CD4-positive, CD25-positive, alpha-beta regulatory T cell (primary cell): ENCODE data around the gene PSEN1. TPM values are rescaled to one million over a fixed set of nuclear protein-coding genes. Genes with fewer than 3 reads are reported as not detected.

ENCODE experiments used
- ATAC-seq, 2 donors: fragments of 150-1000 bp; cut with Tn5 transposase; one replicate each; pipeline ENCODE4 v1.10.0; 2021; ENCODE audit warnings: low read depth in 2 of 2, moderate number of reproducible peaks in 2 of 2, moderate library complexity in 1 of 2
- DNase-seq, 3 donors: peaks; one replicate each; pipeline versions ENCODE4 v3.0.0 to v3.0.0-alpha.2; 2012 to 2022; ENCODE audit warnings: mixed read lengths in 1 of 3
- H3K27ac ChIP-seq: one replicate; pipeline ENCODE4 v1.7.0; 2013; ENCODE audit warnings: mild to moderate bottlenecking, low read length; ENCODE audit not compliant: insufficient read depth, poor library complexity, severe bottlenecking
- H3K27me3 ChIP-seq: one replicate; pipeline ENCODE4 v1.7.0; 2013; ENCODE audit warnings: low read length; ENCODE audit not compliant: control insufficient read depth, insufficient read depth
- H3K36me3 ChIP-seq: one replicate; pipeline ENCODE4 v1.7.0; 2013; ENCODE audit warnings: mild to moderate bottlenecking, low read length, moderate library complexity; ENCODE audit not compliant: control insufficient read depth, insufficient read depth
- H3K4me1 ChIP-seq: 2 replicates; pipeline ENCODE4 v1.7.0; 2013; ENCODE audit warnings: mild to moderate bottlenecking, low read length; ENCODE audit not compliant: insufficient read depth, control insufficient read depth, poor library complexity, severe bottlenecking
- H3K4me3 ChIP-seq: one replicate; pipeline ENCODE4 v1.7.0; 2013; ENCODE audit warnings: low read depth, mild to moderate bottlenecking, low read length, moderate library complexity
- H3K9me3 ChIP-seq, 2 experiments: 1 replicate in 1 of 2; 2 replicates in 1 of 2; pipeline ENCODE4 v1.7.0; 2013; ENCODE audit warnings: low read length in 2 of 2, mild to moderate bottlenecking in 1 of 2, moderate library complexity in 1 of 2; ENCODE audit not compliant: control insufficient read depth in 2 of 2
- H3K27ac Mint-ChIP-seq, 3 donors: one replicate each; pipeline ENCODE4 v1.8.0; 2020 to 2022; ENCODE audit warnings: mild to moderate bottlenecking in 3 of 3, mixed read lengths in 3 of 3, moderate library complexity in 2 of 3
- H3K27me3 Mint-ChIP-seq: one replicate; pipeline ENCODE4 v1.8.0; 2022; ENCODE audit warnings: mild to moderate bottlenecking, mixed read lengths
- H3K36me3 Mint-ChIP-seq: one replicate; pipeline ENCODE4 v1.8.0; 2020; ENCODE audit warnings: mixed read lengths
- H3K4me1 Mint-ChIP-seq, 4 donors: one replicate each; pipeline ENCODE4 v1.8.0; 2020 to 2022; ENCODE audit warnings: mixed read lengths in 4 of 4, mild to moderate bottlenecking in 1 of 4
- H3K4me3 Mint-ChIP-seq, 4 donors: one replicate each; pipeline ENCODE4 v1.8.0; 2020 to 2022; ENCODE audit warnings: mild to moderate bottlenecking in 4 of 4, mixed read lengths in 4 of 4, moderate library complexity in 3 of 4
- H3K9me3 Mint-ChIP-seq, 7 donors: one replicate each; pipeline ENCODE4 v1.8.0; 2020 to 2022; ENCODE audit warnings: mixed read lengths in 7 of 7, mild to moderate bottlenecking in 3 of 7, moderate library complexity in 2 of 7
- polyA plus RNA-seq, 4 donors: library from polyadenylated mRNA; unstranded; fragments of 300-500 nt; fragmentation: Illumina TruSeq; gene quantifications; one replicate each; pipeline ENCODE4 v1.2.3, GENCODE V29; 2021
- total RNA-seq: library from RNA; stranded (reverse); gene quantifications from one replicate; pipeline ENCODE4 v1.2.3, GENCODE V29; 2022

PSEN1 gene
- total and polyA plus RNA-seq, 5 donors from 2014 or later = 36.6 to 47.5 (median 44.0) TPM

DNA sequence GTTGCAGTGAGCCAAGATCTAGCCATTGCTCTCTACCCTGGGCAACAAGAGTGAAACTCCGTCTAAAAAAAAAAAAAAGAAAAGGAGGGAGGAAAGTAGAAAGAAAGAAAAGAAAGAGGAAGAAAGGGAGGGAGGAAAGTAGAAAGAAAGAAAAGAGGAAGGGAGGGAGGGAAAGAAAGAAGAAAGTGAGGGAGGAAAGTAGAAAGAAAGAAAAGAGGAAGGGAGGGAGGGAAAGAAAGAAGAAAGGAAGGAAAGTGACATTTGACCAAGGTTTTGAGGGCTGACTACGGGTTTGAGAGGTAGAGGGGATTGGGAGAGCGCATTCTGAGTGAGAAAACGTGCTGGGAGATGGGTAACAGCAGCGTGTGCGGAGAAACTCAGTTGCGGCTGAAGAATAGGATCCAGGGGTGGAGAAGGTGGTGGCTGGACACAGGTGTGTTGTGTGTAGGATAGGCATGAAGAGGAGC, 100.5 kb downstream of the PSEN1 start:
- Histone ChIP-seq H3K27me3 (peaks cover 25% of the 10 kb centered on the region), H3K4me3 (no peak overlapping the region), H3K9me3 (no peaks in the 10 kb centered on the region), H3K36me3 (no peaks in the 10 kb centered on the region), H3K27ac (no peak overlapping the region), H3K4me1 (peaks cover 16% of the 10 kb centered on the region)
- Mint-ChIP-seq H3K27ac (no peak overlapping the region), H3K36me3 (peaks cover 4% of the 10 kb centered on the region), H3K9me3 (peaks cover 0 to 4% (median 0%) of the 10 kb centered on the region in 7 donors), H3K4me1 (peaks cover 0 to 18% (median 8%) of the 10 kb centered on the region in 4 donors), H3K27me3 (peaks cover 70% of the 10 kb centered on the region), H3K4me3 (peak overlapping the region in 3 of 4 donors; percentile 48 to 87 (median 50))
- ATAC-seq (no peak), DNase-seq (no peak)

DNA sequence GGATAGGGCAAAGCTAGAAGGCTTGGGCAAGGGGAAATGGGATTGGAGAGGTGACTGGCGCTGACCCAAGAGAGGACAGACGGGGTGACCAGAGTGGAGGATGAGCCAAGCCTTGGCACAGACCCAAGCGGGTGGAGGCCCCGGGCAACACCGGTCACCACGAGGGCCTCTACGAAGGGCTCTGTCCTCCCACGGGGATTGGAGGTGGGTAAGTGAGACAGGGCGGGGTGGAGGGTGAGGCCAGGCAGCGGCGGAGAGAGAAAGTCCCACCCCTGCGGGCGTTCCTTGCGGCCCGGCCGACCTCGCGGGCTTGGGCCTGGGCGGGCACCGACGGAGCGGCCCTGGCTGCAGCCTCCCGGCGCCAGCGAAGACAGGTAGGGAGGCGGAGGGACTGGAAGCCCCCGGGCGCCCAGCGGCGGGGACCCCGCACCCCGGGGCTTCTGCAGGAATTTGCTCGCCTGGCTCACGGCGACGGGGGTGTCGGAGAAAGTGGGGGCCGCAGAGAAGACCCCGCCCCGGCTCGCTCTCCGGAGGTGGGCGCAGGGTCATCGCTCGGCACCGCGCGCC, 101.0 kb downstream of the PSEN1 start, which contains the start of gene PAPLN:
Gene PAPLN, plus strand, starts transcription at position 288 of the 567 bp plus-strand sequence. CDS start 2,273 bp downstream, outside the sequence.
- peak within 1 kb of the TSS in 1 of 3 donors; percentile 16 for H3K27ac Mint-ChIP-seq

DNA sequence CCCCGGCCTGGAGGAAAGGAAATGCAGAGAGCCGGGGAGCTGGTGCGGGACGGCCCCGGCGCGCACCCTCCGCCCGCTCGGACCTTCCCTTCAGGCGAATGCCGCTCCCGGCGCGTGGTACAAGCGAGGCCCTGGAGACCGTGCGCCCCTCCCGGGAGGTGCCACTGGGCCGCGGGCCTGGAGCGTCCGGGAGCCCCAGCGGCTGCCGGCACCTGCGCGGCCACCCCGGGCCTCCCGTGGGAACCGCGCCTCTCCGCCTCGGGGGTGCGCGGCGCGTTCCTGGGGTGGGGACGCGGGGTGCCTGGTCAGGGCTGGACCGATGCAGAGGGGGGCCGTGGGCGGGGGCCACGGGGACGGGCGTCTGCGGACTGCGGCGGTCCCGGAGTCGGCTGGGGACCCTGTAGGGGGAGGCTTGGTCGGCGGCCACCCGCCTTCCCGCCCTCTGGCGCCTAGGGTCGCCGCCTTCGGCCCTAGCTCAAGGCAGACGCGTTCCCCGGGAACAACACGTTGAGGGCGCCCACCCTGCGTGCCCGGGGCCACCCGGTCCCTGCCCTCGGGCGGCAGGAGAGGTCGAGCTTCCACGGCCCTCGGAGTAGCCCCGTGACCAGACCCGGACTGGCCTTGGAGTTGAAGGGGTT, 101.6 kb downstream of the PSEN1 start:
- no peak overlapping the region for H3K4me3 ChIP-seq
- H3K36me3 Mint-ChIP-seq = peaks cover 4% of the 10 kb centered on the region
- no peak for ATAC-seq
- no peak for DNase-seq
- no peak overlapping the region for H3K27ac Mint-ChIP-seq
- H3K27ac ChIP-seq = no peak overlapping the region
- peaks cover 0 to 4% (median 0%) of the 10 kb centered on the region in 7 donors for H3K9me3 Mint-ChIP-seq
- H3K27me3 Mint-ChIP-seq = peaks cover 74% of the 10 kb centered on the region
- H3K9me3 ChIP-seq = no peaks in the 10 kb centered on the region
- H3K4me1 Mint-ChIP-seq = peaks cover 0 to 22% (median 12%) of the 10 kb centered on the region in 4 donors
- H3K36me3 ChIP-seq = no peaks in the 10 kb centered on the region
- H3K4me1 ChIP-seq = peaks cover 16% of the 10 kb centered on the region
- H3K4me3 Mint-ChIP-seq = no peak overlapping the region
- H3K27me3 ChIP-seq = peaks cover 25% of the 10 kb centered on the region

More for the DNA sequence above, 101.0 kb downstream of the PSEN1 start, which contains the start of gene PAPLN:
- Histone ChIP-seq H3K27ac (no peak within 1 kb of the TSS), H3K4me1 (peaks cover 16% of the 10 kb centered on the region), H3K4me3 (no peak within 1 kb of the TSS), H3K36me3 (no peaks in the 10 kb centered on the region), H3K9me3 (no peaks in the 10 kb centered on the region), H3K27me3 (peaks cover 25% of the 10 kb centered on the region)
- ATAC-seq (no peak), DNase-seq (no peak)
- Mint-ChIP-seq H3K4me3 (peak within 1 kb of the TSS in 3 of 4 donors; percentile 48 to 87 (median 50)), H3K4me1 (peaks cover 0 to 18% (median 8%) of the 10 kb centered on the region in 4 donors), H3K9me3 (peaks cover 0 to 4% (median 0%) of the 10 kb centered on the region in 7 donors), H3K36me3 (peaks cover 4% of the 10 kb centered on the region), H3K27me3 (peaks cover 73% of the 10 kb centered on the region)

DNA sequence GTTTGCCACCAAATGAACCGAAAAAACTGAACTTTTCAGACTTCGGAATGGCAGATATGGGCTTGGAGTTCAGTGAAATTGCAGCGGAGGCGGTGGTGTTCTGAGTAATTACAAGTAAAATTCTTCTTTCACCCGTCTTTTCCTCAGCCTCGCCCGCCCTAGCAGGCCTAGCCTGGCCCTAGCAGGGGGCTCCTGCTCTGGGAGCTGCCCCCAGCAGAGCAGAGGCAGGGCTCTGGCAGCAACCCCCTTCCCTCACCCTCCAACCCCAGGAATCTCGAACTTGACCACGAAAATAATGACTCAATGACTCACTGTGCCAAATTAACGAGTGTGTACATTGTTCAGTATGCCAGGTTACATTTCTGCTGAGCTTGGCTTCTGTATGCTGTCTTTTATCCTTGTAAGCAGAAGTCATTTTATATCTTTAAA, 102.1 kb downstream of the PSEN1 start:
- H3K4me1 Mint-ChIP-seq = peaks cover 0 to 23% (median 12%) of the 10 kb centered on the region in 4 donors
- ATAC-seq (no peak), DNase-seq (no peak)
- Histone ChIP-seq H3K27ac (no peak overlapping the region), H3K9me3 (no peaks in the 10 kb centered on the region), H3K4me1 (peaks cover 16% of the 10 kb centered on the region), H3K36me3 (no peaks in the 10 kb centered on the region), H3K4me3 (no peak overlapping the region), H3K27me3 (peaks cover 25% of the 10 kb centered on the region)
- peaks cover 0 to 4% (median 0%) of the 10 kb centered on the region in 7 donors for H3K9me3 Mint-ChIP-seq
- H3K27me3 Mint-ChIP-seq = peaks cover 79% of the 10 kb centered on the region
- H3K36me3 Mint-ChIP-seq = peaks cover 4% of the 10 kb centered on the region
- H3K4me3 Mint-ChIP-seq = no peak overlapping the region
- H3K27ac Mint-ChIP-seq = no peak overlapping the region

DNA sequence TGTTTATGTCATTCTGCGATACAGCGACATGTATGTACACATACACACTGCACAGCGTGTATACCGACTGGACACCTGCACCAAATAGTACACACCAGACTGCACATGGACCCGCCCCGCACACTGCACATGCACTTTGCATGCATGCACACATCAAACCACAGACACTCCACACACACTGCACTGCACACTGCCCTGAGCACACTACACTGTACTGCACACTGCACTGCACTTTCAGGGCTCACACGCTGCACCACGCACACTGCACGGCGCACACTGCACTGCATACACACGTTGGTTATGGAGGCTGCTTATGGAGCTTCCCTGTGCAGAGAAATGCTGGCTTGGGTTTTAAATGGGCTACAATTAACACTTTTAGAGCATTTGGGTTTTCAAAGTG, 102.6 kb downstream of the PSEN1 start:
- H3K27ac ChIP-seq = no peak overlapping the region
- no peak overlapping the region for H3K4me3 ChIP-seq
- DNase-seq = no peak
- no peak for ATAC-seq
- no peaks in the 10 kb centered on the region for H3K36me3 ChIP-seq
- H3K36me3 Mint-ChIP-seq = peaks cover 4% of the 10 kb centered on the region
- H3K27me3 ChIP-seq = peaks cover 30% of the 10 kb centered on the region
- peaks cover 80% of the 10 kb centered on the region for H3K27me3 Mint-ChIP-seq
- peaks cover 0 to 25% (median 12%) of the 10 kb centered on the region in 4 donors for H3K4me1 Mint-ChIP-seq
- H3K4me1 ChIP-seq = peaks cover 16% of the 10 kb centered on the region
- no peak overlapping the region for H3K27ac Mint-ChIP-seq
- H3K9me3 ChIP-seq = no peaks in the 10 kb centered on the region
- no peak overlapping the region for H3K4me3 Mint-ChIP-seq
- H3K9me3 Mint-ChIP-seq = peaks cover 0 to 4% (median 0%) of the 10 kb centered on the region in 7 donors

DNA sequence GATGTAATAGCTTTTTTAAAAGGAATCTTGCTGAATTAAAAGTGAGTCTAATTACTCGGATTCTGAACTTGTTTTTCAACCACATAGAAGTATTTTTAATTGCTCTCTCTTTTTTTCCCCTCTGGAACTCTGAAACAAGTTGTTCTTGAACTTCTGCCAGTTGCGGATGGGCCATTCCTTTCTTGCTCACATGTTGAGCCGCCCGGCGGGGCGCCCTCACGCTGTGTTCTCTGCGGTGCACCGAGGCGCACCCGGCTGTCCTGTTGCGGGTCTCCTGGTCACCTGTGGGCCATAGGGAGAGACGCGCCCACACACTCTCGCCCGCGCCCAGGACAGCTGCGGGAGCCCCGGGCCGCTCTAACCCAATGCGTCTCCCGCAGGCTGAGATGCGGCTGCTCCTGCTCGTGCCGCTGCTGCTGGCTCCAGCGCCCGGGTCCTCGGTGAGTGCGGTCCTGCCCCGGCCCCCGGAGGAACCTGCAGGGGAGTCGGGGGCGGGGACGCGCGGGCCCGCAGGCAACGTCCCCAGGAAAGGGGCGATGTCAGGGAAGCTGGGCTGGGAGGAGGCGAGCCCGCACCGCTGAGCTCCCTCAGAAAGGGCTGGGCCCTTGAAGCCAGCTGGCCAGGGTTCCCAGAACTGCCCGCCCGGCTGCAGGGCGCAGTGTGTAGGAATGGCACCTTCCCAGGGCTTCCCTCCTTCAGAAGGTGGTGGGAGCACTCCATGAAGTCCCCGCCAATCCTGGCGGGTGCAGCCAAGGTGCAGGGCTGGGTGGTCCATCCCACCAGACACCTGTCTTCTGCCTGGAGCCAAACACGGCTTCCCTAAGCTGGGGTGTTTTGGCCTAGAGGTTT, 103.3 kb downstream of the PSEN1 start:
- H3K27me3 Mint-ChIP-seq = peaks cover 83% of the 10 kb centered on the region
- no peaks in the 10 kb centered on the region for H3K36me3 ChIP-seq
- no peak overlapping the region for H3K4me3 ChIP-seq
- no peaks in the 10 kb centered on the region for H3K9me3 ChIP-seq
- H3K27ac ChIP-seq = no peak overlapping the region
- no peak for DNase-seq
- no peak for ATAC-seq
- no peak overlapping the region for H3K27ac Mint-ChIP-seq
- H3K36me3 Mint-ChIP-seq = peaks cover 4% of the 10 kb centered on the region
- peaks cover 16% of the 10 kb centered on the region for H3K4me1 ChIP-seq
- H3K27me3 ChIP-seq = peaks cover 29% of the 10 kb centered on the region
- H3K4me1 Mint-ChIP-seq = peaks cover 0 to 25% (median 12%) of the 10 kb centered on the region in 4 donors
- H3K4me3 Mint-ChIP-seq = no peak overlapping the region
- H3K9me3 Mint-ChIP-seq = peaks cover 0 to 4% (median 0%) of the 10 kb centered on the region in 7 donors

DNA sequence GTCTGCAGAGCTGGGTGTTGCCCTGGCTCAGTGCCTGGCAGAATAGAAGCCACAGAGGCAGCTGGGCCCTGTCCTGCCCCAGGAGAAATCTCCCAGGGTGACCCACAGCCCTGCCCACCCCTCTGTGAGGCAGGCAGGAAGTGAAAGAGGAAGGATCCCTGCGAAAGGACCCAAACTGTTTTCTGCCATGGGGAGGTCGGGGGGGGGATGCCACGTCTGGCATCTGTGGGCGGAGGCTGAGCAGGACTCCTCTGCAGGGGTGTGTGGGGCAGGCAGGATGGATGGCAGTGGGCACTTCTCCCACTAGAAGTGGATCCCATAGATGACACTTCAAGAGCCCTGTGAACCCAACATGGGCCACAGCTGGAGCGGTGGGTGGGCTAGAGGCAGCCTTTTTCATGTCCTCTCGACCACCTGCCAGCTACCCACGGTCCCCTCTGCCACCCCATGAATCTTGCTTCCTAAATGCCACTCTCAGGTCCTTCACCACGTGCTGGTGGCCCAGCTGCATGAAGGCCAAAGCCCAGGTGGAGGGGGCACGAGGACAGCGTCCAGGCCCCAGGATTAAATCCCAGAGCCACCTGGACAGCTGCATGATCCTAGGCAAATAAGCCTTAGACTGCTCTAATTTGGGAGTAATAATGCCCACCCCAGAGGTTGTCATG, 104.6 kb downstream of the PSEN1 start:
- Histone ChIP-seq H3K4me3 (no peak overlapping the region), H3K36me3 (no peaks in the 10 kb centered on the region), H3K27me3 (peaks cover 23% of the 10 kb centered on the region), H3K4me1 (peaks cover 23% of the 10 kb centered on the region), H3K27ac (no peak overlapping the region), H3K9me3 (no peaks in the 10 kb centered on the region)
- Mint-ChIP-seq H3K9me3 (peaks cover 0 to 3% (median 0%) of the 10 kb centered on the region in 7 donors), H3K4me3 (no peak overlapping the region), H3K4me1 (peaks cover 0 to 29% (median 13%) of the 10 kb centered on the region in 4 donors), H3K27me3 (peaks cover 81% of the 10 kb centered on the region), H3K27ac (no peak overlapping the region), H3K36me3 (peaks cover 4% of the 10 kb centered on the region)
- ATAC-seq (no peak), DNase-seq (no peak)
